ENCODE results near the gene STH.

The STH gene

GRCh38 chr17:45995627-45996270 is 3.3 kb upstream of the STH start (continued):
- TF ChIP-seq ZNF510 (tag by site-specific recombination; IDR thresholded peaks at IDR 0.05; ENCODE audit: insufficient replicate concordance), result no peak

DNA sequence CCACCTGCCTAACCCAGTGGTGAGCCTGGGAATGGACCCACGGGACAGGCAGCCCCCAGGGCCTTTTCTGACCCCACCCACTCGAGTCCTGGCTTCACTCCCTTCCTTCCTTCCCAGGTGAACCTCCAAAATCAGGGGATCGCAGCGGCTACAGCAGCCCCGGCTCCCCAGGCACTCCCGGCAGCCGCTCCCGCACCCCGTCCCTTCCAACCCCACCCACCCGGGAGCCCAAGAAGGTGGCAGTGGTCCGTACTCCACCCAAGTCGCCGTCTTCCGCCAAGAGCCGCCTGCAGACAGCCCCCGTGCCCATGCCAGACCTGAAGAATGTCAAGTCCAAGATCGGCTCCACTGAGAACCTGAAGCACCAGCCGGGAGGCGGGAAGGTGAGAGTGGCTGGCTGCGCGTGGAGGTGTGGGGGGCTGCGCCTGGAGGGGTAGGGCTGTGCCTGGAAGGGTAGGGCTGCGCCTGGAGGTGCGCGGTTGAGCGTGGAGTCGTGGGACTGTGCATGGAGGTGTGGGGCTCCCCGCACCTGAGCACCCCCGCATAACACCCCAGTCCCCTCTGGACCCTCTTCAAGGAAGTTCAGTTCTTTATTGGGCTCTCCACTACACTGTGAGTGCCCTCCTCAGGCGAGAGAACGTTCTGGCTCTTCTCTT is 2.6 kb upstream of the STH start:
- Histone ChIP-seq H3K36me3 (ENCODE audit: control insufficient read depth in 2 of 2, insufficient read depth in 1 of 2, low read length in 2 of 2) (no peaks in the 10 kb centered on the region), H3K27ac (ENCODE audit: extremely low read depth, low read depth, low read length) (no peak overlapping the region), H3K9me3 (ENCODE audit: control insufficient read depth, insufficient read depth, low read depth, low read length) (no peaks in the 10 kb centered on the region), H3K4me1 (ENCODE audit: control insufficient read depth, insufficient read depth, low read length) (no peaks in the 10 kb centered on the region), H3K4me3 (ENCODE audit: low read depth, low read length) (no peak overlapping the region)
- POLR2A ChIA-PET, result interaction anchor here (0.6 kb wide), 1 partner anchor 31 kb away, joined by 3 read pairs; no protein-coding TSS in a partner anchor
- CTCF ChIA-PET, result no interaction called here
- TF ChIP-seq ZNF561 (tag by site-specific recombination; IDR thresholded peaks at IDR 0.05; ENCODE audit: borderline replicate concordance), result no peak
- TF ChIP-seq ZSCAN30 (tag by site-specific recombination; IDR thresholded peaks at IDR 0.05), result no peak
- no peak for TF ChIP-seq YY2 (tag by site-specific recombination; IDR thresholded peaks at IDR 0.05)
- no peak for TF ChIP-seq ZSCAN23 (tag by site-specific recombination; IDR thresholded peaks at IDR 0.05)
- TF ChIP-seq ZNF560 (tag by site-specific recombination; IDR thresholded peaks at IDR 0.05; ENCODE audit: borderline replicate concordance), result no peak
- TF ChIP-seq ZNF354C (tag by site-specific recombination; IDR thresholded peaks at IDR 0.05; ENCODE audit: borderline replicate concordance, low read depth), result no peak
- TF ChIP-seq ZNF138 (tag by site-specific recombination; IDR thresholded peaks at IDR 0.05; ENCODE audit: borderline replicate concordance), result no peak
- no peak for TF ChIP-seq ZNF510 (tag by site-specific recombination; IDR thresholded peaks at IDR 0.05; ENCODE audit: insufficient replicate concordance)
- TF ChIP-seq ZNF169 (tag by site-specific recombination; IDR thresholded peaks at IDR 0.05), result no peak

- ChIA-PET POLR2A (no interaction called here), CTCF (interaction anchor here (0.6 to 1.6 kb wide), 5 partner anchors 39 to 282 kb away, joined by 3 to 7 read pairs (median 5); partner anchors contain the start of gene KANSL1)
- H3K9me3 ChIP-seq (ENCODE audit: control insufficient read depth, insufficient read depth, low read depth, low read length), result no peaks in the 10 kb centered on the region
- no peaks in the 10 kb centered on the region for H3K36me3 ChIP-seq (ENCODE audit: control insufficient read depth in 2 of 2, insufficient read depth in 1 of 2, low read length in 2 of 2)
- H3K4me1 ChIP-seq (ENCODE audit: control insufficient read depth, insufficient read depth, low read length), result no peaks in the 10 kb centered on the region
- TF ChIP-seq EGR2 (tag by site-specific recombination; IDR thresholded peaks at IDR 0.05; ENCODE audit: low read depth) (peak; percentile 55), ZNF221 (tag by site-specific recombination; IDR thresholded peaks at IDR 0.05; ENCODE audit: borderline replicate concordance) (no peak), ZNF747 (tag by site-specific recombination; IDR thresholded peaks at IDR 0.05) (no peak), BCL11B (tag by site-specific recombination; IDR thresholded peaks at IDR 0.05; ENCODE audit: low read depth) (no peak), ZFHX2 (tag by site-specific recombination; conservative IDR thresholded peaks at IDR 0.05) (peak; percentile 61; the same call in 1 of the 2 replicates), ZNF37A (tag by site-specific recombination; IDR thresholded peaks at IDR 0.05) (no peak), MYNN (tag by site-specific recombination; IDR thresholded peaks at IDR 0.05; ENCODE audit: borderline replicate concordance) (no peak), SP2 (tag by site-specific recombination; IDR thresholded peaks at IDR 0.05) (no peak), PRDM1 (tag by site-specific recombination; IDR thresholded peaks at IDR 0.05) (no peak), ZFP37 (tag by site-specific recombination; IDR thresholded peaks at IDR 0.05) (no peak), ZNF518A (tag by site-specific recombination; conservative IDR thresholded peaks at IDR 0.05; ENCODE audit: low read depth) (no peak)
- TF ChIP-seq, protein P1, sequence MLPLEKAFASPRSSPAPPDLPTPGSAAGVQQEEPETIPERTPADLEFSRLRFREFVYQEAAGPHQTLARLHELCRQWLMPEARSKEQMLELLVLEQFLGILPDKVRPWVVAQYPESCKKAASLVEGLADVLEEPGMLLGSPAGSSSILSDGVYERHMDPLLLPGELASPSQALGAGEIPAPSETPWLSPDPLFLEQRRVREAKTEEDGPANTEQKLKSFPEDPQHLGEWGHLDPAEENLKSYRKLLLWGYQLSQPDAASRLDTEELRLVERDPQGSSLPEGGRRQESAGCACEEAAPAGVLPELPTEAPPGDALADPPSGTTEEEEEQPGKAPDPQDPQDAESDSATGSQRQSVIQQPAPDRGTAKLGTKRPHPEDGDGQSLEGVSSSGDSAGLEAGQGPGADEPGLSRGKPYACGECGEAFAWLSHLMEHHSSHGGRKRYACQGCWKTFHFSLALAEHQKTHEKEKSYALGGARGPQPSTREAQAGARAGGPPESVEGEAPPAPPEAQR (tag by site-specific recombination; IDR thresholded peaks at IDR 0.05), result no peak
- TF ChIP-seq, protein P2, sequence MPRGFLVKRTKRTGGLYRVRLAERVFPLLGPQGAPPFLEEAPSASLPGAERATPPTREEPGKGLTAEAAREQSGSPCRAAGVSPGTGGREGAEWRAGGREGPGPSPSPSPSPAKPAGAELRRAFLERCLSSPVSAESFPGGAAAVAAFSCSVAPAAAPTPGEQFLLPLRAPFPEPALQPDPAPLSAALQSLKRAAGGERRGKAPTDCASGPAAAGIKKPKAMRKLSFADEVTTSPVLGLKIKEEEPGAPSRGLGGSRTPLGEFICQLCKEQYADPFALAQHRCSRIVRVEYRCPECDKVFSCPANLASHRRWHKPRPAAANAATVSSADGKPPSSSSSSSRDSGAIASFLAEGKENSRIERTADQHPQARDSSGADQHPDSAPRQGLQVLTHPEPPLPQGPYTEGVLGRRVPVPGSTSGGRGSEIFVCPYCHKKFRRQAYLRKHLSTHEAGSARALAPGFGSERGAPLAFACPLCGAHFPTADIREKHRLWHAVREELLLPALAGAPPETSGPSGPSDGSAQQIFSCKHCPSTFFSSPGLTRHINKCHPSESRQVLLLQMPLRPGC (tag by site-specific recombination; IDR thresholded peaks at IDR 0.05), result no peak
- no peak overlapping the region for H3K4me3 ChIP-seq (ENCODE audit: low read depth, low read length)
- H3K27ac ChIP-seq (ENCODE audit: extremely low read depth, low read depth, low read length), result no peak overlapping the region
These were observed 1.9 kb upstream of the STH start for GRCh38 chr17:45997166-45997565.

All from HEK293 (cell line).